NT2/D1 (cell line): ENCODE data around the gene MAGEA11.
"Not testable (repeated sequence)": the region's sequence is repeated elsewhere in the genome, so short reads cannot be mapped to it uniquely, and the experiment has no call there.

ENCODE experiments used
- DNase-seq: peaks from one replicate; pipeline ENCODE4 v3.0.0-alpha.2; 2011; ENCODE audit warnings: low read depth, low spot score
- H3K27me3 ChIP-seq: 2 replicates; pipeline ENCODE4 v1.6.0; 2011; ENCODE audit warnings: mild to moderate bottlenecking; ENCODE audit not compliant: insufficient read length, insufficient read depth
- H3K36me3 ChIP-seq: 2 replicates; pipeline ENCODE4 v1.6.1; 2011; ENCODE audit warnings: mild to moderate bottlenecking, low read length, mixed read lengths; ENCODE audit not compliant: insufficient read depth, insufficient read length
- H3K4me1 ChIP-seq: 2 replicates; pipeline ENCODE4 v1.5.1; 2011; ENCODE audit not compliant: insufficient read depth, insufficient read length
- H3K4me3 ChIP-seq: 2 replicates; pipeline ENCODE4 v1.5.1; 2011; ENCODE audit warnings: low read depth; ENCODE audit not compliant: insufficient read length
- H3K9ac ChIP-seq: 2 replicates; pipeline ENCODE4 v1.6.0; 2011; ENCODE audit warnings: low read depth; ENCODE audit not compliant: insufficient read length
- H3K9me3 ChIP-seq: 2 replicates; pipeline ENCODE4 v1.5.1; 2011; ENCODE audit warnings: mild to moderate bottlenecking, low read length; ENCODE audit not compliant: insufficient read depth
- SUZ12 ChIP-seq: IDR thresholded peaks from 2 replicates; pipeline ENCODE4 v1.6.1; 2011; ENCODE audit not compliant: insufficient read length, insufficient read depth; ENCODE audit errors: extremely low read depth
- YY1 ChIP-seq: IDR thresholded peaks from 2 replicates; pipeline ENCODE4 v1.6.1; 2011; ENCODE audit not compliant: insufficient read length, insufficient read depth
- ZNF274 ChIP-seq: IDR thresholded peaks from 2 replicates; pipeline ENCODE4 v1.6.1; 2011; ENCODE audit warnings: mild to moderate bottlenecking, low read depth, low read length

The MAGEA11 gene

GRCh38 chrX:149758068-149758714 lies 46.3 kb downstream of the MAGEA11 start:
- Histone ChIP-seq H3K36me3 (no peaks in the 10 kb centered on the region), H3K4me1 (no peaks in the 10 kb centered on the region), H3K4me3 (no peak overlapping the region), H3K9me3 (no peaks in the 10 kb centered on the region), H3K27me3 (no peaks in the 10 kb centered on the region), H3K9ac (no peak overlapping the region)
- no peak for DNase-seq
- TF ChIP-seq SUZ12 (no peak), YY1 (no peak), ZNF274 (no peak)

DNA sequence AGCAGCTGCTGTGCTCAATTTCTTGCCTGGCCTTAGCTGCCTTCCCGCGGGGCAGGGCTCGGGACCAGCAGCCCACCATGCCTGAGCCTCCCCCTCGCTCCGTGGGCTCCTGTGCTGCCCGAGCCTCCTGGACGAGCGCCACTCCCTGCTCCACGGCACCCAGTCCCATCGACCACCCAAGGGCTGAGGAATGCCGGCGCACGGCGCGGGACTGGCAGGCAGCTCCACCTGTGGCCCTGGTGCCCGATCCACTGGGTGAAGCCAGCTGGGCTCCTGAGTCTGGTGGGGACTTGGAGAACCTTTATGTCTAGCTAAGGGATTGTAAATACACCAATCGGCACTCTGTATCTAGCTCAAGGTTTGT lies 46.8 kb downstream of the MAGEA11 start:
- not testable (repeated sequence) for H3K4me3 ChIP-seq, DNase-seq, H3K9me3 ChIP-seq, H3K27me3 ChIP-seq, H3K9ac ChIP-seq, H3K4me1 ChIP-seq, H3K36me3 ChIP-seq

DNA sequence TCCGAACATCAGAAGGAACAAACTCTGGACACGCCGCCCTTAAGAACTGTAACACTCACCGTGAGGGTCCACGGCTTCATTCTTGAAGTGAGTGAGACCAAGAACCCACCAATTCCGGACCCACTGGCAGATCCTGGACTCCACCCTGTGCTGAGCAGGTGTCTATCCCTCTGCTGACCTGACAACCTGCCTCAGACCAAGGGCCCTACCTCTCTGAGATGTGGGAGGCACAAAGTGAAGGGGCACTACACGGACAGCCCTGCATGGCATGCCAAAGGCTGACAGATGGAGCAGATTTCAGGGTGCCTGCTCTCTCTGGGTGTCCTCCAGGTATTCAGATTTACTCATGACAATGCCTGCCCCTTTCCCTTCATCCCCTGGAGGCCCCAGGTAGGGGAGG lies 48.0 kb downstream of the MAGEA11 start:
- TF ChIP-seq ZNF274 = no peak
- no peak for TF ChIP-seq SUZ12
- TF ChIP-seq YY1 = no peak
- Histone ChIP-seq H3K27me3 (no peaks in the 10 kb centered on the region), H3K36me3 (no peaks in the 10 kb centered on the region), H3K4me3 (no peak overlapping the region), H3K4me1 (no peaks in the 10 kb centered on the region), H3K9me3 (no peaks in the 10 kb centered on the region), H3K9ac (no peak overlapping the region)
- no peak for DNase-seq

GRCh38 chrX:149760965-149761364 lies 49.1 kb downstream of the MAGEA11 start:
- Histone ChIP-seq H3K9ac (no peak overlapping the region), H3K4me3 (no peak overlapping the region), H3K4me1 (no peaks in the 10 kb centered on the region), H3K27me3 (no peaks in the 10 kb centered on the region), H3K9me3 (no peaks in the 10 kb centered on the region), H3K36me3 (no peaks in the 10 kb centered on the region)
- DNase-seq = no peak
- no peak for TF ChIP-seq SUZ12
- no peak for TF ChIP-seq YY1
- TF ChIP-seq ZNF274 = no peak

GRCh38 chrX:149761858-149762674 lies 50.2 kb downstream of the MAGEA11 start:
- not testable (repeated sequence) for DNase-seq, H3K9ac ChIP-seq, H3K4me1 ChIP-seq, H3K4me3 ChIP-seq, H3K27me3 ChIP-seq, H3K9me3 ChIP-seq, H3K36me3 ChIP-seq

DNA sequence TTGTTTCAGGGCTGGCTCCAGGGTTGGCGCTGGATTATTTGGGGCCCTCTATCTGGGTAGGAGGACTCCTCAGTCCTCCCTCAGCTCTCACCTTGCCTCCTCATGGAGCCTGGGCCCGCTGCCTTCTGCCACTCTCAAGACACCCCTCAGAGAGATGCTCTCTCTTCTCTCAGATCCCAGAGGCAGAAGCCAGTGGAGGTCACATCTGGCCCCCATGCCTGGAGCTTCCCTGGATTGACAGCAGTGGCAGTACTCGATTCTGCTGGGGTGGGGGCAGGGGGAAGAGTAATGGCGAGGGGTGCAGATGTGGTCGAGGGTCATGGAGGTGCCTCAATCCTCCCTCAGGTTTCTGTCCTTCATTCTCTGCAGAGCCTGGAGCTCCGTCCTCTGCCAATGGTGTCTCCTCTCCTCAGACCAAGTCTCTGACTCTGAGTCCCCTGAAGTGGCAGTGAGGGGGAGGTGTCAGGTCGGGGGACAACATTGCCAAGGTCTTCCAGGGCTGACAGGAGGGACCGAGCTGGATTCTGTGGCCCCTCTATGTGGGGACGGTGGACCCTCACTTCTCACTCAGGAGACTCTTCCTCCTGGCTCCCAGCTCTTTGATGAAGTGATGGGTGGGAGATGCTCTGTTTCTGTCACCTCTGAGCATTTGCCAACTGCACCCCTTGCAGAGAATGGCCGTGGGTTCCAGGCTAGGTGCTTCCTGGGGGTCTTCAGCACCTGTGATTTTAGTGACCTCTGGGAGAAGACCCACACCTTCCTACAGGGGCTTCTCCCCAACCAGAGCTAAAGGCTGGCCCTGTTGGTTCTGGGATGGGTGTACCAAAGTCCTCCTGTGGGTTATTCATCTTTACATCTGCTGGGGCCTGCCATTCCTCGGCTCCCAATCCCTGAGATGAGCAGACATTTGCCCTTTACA lies 51.1 kb downstream of the MAGEA11 start:
- Histone ChIP-seq H3K27me3 (no peaks in the 10 kb centered on the region), H3K9me3 (no peaks in the 10 kb centered on the region), H3K4me1 (no peaks in the 10 kb centered on the region), H3K4me3 (no peak overlapping the region), H3K36me3 (no peaks in the 10 kb centered on the region), H3K9ac (no peak overlapping the region)
- no peak for DNase-seq
- no peak for TF ChIP-seq ZNF274
